Erythroblast (primary cell): Measurements from ENCODE around the gene SPSB1.

ENCODE experiments used
- GATA1 ChIP-seq: IDR thresholded peaks from 2 replicates; pipeline ENCODE4 v1.6.1; 2011; ENCODE audit warnings: low read depth, mild to moderate bottlenecking, control low read depth, low read length, moderate library complexity
- POLR2A ChIP-seq: IDR thresholded peaks from 2 replicates; pipeline ENCODE4 v1.6.1; 2011; ENCODE audit warnings: mild to moderate bottlenecking, low read length

DNA sequence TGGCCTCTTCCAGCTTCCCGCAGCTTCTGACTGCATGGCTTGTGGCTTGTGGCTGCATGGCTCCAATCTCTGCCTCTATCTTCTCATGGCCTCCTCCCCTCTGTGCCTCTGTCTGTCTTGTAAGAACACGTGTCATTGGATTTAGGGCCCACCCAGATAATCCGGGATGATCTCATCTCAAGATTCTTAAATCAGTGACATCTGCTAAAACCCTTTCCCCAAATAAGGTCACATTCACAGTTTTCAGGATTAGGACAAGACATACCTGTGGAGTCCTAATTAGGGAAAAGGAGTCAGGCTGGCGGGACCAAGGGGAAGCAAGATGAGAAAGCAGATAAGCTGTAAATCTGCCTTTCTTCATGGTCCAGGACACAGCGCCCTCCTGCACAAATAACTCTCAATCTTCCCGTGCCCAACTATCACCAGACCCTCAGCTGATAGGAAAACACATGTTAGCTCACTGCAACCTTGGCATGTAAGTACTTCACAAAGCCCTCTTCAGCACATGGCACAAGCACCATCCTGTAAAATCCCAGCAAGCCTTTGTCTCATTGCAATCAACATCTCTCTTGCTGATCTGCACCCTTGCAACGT, 82.2 kb downstream of the SPSB1 start:
- no peak for TF ChIP-seq POLR2A
- TF ChIP-seq GATA1: no peak
